Gastroesophageal sphincter (tissue), 3 donors: ENCODE measurements around the gene SPTB.

Source experiments
- EP300 ChIP-seq: sonication (generic); formaldehyde crosslinking; IDR thresholded peaks from one replicate; pipeline ENCODE4 v1.6.1; 2017; ENCODE audit warnings: antibody characterized with exemption, mild to moderate bottlenecking
- POLR2A ChIP-seq, 2 donors: fragments of 450-650 bp; IDR thresholded peaks; one replicate each; pipeline ENCODE4 v1.6.1; 2017; ENCODE audit warnings: antibody characterized with exemption in 2 of 2, mild to moderate bottlenecking in 2 of 2, moderate library complexity in 1 of 2
- POLR2AphosphoS5 ChIP-seq: sonication (generic); formaldehyde crosslinking; IDR thresholded peaks from one replicate; pipeline ENCODE4 v1.6.1; 2017; ENCODE audit warnings: antibody characterized with exemption
- TF ChIP-seq, protein P1 (sequence below), 4 experiments: fragments of 200-600 bp in 2 of 4; fragments of 450-650 bp in 2 of 4; sonication (generic) in 1 of 4; IDR thresholded peaks; one replicate each; pipeline ENCODE4 v1.5.1; 2017 to 2019; ENCODE audit warnings: antibody characterized with exemption in 4 of 4, mild to moderate bottlenecking in 2 of 4, moderate library complexity in 2 of 4

DNA sequence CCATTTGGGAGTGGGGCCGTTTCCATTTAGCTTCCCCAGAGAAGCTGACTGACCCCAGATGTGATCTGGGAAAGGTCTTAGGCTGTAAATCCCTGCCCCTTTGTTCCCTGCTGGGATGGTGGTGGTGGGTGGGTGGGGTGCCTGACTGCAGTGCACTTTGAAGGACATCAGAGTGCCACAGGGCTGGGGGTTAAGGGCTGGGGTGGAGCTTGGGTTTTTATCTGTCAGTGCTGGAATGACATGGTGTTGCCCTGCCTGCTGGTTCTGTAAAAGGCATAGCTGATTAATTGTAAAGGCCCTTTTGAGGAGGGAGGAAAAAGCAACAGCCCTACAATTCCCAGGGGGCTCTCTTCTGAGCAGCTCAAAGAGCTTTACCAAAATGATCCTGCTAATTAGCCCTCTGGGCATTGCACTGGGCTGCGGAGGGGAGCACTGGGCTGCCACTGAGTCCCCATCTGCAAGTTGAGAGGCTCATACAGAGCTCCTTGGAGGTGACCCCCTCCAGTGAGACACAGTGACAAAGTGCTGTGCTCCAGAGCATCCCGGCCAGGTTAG lies 154.4 kb downstream of the SPTB start:
- TF ChIP-seq, protein P1, sequence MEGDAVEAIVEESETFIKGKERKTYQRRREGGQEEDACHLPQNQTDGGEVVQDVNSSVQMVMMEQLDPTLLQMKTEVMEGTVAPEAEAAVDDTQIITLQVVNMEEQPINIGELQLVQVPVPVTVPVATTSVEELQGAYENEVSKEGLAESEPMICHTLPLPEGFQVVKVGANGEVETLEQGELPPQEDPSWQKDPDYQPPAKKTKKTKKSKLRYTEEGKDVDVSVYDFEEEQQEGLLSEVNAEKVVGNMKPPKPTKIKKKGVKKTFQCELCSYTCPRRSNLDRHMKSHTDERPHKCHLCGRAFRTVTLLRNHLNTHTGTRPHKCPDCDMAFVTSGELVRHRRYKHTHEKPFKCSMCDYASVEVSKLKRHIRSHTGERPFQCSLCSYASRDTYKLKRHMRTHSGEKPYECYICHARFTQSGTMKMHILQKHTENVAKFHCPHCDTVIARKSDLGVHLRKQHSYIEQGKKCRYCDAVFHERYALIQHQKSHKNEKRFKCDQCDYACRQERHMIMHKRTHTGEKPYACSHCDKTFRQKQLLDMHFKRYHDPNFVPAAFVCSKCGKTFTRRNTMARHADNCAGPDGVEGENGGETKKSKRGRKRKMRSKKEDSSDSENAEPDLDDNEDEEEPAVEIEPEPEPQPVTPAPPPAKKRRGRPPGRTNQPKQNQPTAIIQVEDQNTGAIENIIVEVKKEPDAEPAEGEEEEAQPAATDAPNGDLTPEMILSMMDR (IDR thresholded peaks at IDR 0.05) = no peak
- TF ChIP-seq POLR2A (IDR thresholded peaks at IDR 0.05) = no peak
- TF ChIP-seq EP300 = no peak
- no peak for TF ChIP-seq POLR2AphosphoS5
